CD4-positive, CD25-positive, alpha-beta regulatory T cell (primary cell): ENCODE results near the gene ERC1. TPM values are rescaled to one million over a fixed set of nuclear protein-coding genes. Genes with fewer than 3 reads are reported as not detected.
"Not testable (repeated sequence)": the region's sequence is repeated elsewhere in the genome, so short reads cannot be mapped to it uniquely, and the experiment has no call there.

Source experiments
- ATAC-seq, 2 donors: fragments of 150-1000 bp; cut with Tn5 transposase; one replicate each; pipeline ENCODE4 v1.10.0; 2021; ENCODE audit warnings: low read depth in 2 of 2, moderate number of reproducible peaks in 2 of 2, moderate library complexity in 1 of 2
- DNase-seq, 3 donors: peaks; one replicate each; pipeline versions ENCODE4 v3.0.0 to v3.0.0-alpha.2; 2012 to 2022; ENCODE audit warnings: mixed read lengths in 1 of 3
- H3K27ac ChIP-seq: one replicate; pipeline ENCODE4 v1.7.0; 2013; ENCODE audit warnings: mild to moderate bottlenecking, low read length; ENCODE audit not compliant: insufficient read depth, poor library complexity, severe bottlenecking
- H3K27me3 ChIP-seq: one replicate; pipeline ENCODE4 v1.7.0; 2013; ENCODE audit warnings: low read length; ENCODE audit not compliant: control insufficient read depth, insufficient read depth
- H3K36me3 ChIP-seq: one replicate; pipeline ENCODE4 v1.7.0; 2013; ENCODE audit warnings: mild to moderate bottlenecking, low read length, moderate library complexity; ENCODE audit not compliant: control insufficient read depth, insufficient read depth
- H3K4me1 ChIP-seq: 2 replicates; pipeline ENCODE4 v1.7.0; 2013; ENCODE audit warnings: mild to moderate bottlenecking, low read length; ENCODE audit not compliant: insufficient read depth, control insufficient read depth, poor library complexity, severe bottlenecking
- H3K4me3 ChIP-seq: one replicate; pipeline ENCODE4 v1.7.0; 2013; ENCODE audit warnings: low read depth, mild to moderate bottlenecking, low read length, moderate library complexity
- H3K9me3 ChIP-seq, 2 experiments: 1 replicate in 1 of 2; 2 replicates in 1 of 2; pipeline ENCODE4 v1.7.0; 2013; ENCODE audit warnings: low read length in 2 of 2, mild to moderate bottlenecking in 1 of 2, moderate library complexity in 1 of 2; ENCODE audit not compliant: control insufficient read depth in 2 of 2
- H3K27ac Mint-ChIP-seq, 3 donors: one replicate each; pipeline ENCODE4 v1.8.0; 2020 to 2022; ENCODE audit warnings: mild to moderate bottlenecking in 3 of 3, mixed read lengths in 3 of 3, moderate library complexity in 2 of 3
- H3K27me3 Mint-ChIP-seq: one replicate; pipeline ENCODE4 v1.8.0; 2022; ENCODE audit warnings: mild to moderate bottlenecking, mixed read lengths
- H3K36me3 Mint-ChIP-seq: one replicate; pipeline ENCODE4 v1.8.0; 2020; ENCODE audit warnings: mixed read lengths
- H3K4me1 Mint-ChIP-seq, 4 donors: one replicate each; pipeline ENCODE4 v1.8.0; 2020 to 2022; ENCODE audit warnings: mixed read lengths in 4 of 4, mild to moderate bottlenecking in 1 of 4
- H3K4me3 Mint-ChIP-seq, 4 donors: one replicate each; pipeline ENCODE4 v1.8.0; 2020 to 2022; ENCODE audit warnings: mild to moderate bottlenecking in 4 of 4, mixed read lengths in 4 of 4, moderate library complexity in 3 of 4
- H3K9me3 Mint-ChIP-seq, 7 donors: one replicate each; pipeline ENCODE4 v1.8.0; 2020 to 2022; ENCODE audit warnings: mixed read lengths in 7 of 7, mild to moderate bottlenecking in 3 of 7, moderate library complexity in 2 of 7
- polyA plus RNA-seq, 4 donors: library from polyadenylated mRNA; unstranded; fragments of 300-500 nt; fragmentation: Illumina TruSeq; gene quantifications; one replicate each; pipeline ENCODE4 v1.2.3, GENCODE V29; 2021
- total RNA-seq: library from RNA; stranded (reverse); gene quantifications from one replicate; pipeline ENCODE4 v1.2.3, GENCODE V29; 2022

The ERC1 gene
- total and polyA plus RNA-seq, 5 donors from 2014 or later = 5.7 to 46.5 (median 7.6) TPM

GRCh38 chr12:1206118-1206734, 215.2 kb downstream of the ERC1 start:
- Mint-ChIP-seq H3K9me3 (no peaks in the 10 kb centered on the region), H3K4me3 (peak overlapping the region in 3 of 4 donors; percentile 3 to 78 (median 51)), H3K27me3 (no peaks in the 10 kb centered on the region), H3K4me1 (peaks cover 11 to 33% (median 18%) of the 10 kb centered on the region in 4 donors), H3K36me3 (peaks cover 20% of the 10 kb centered on the region), H3K27ac (peak overlapping the region in 2 of 3 donors; percentile 2 to 68)
- Histone ChIP-seq H3K9me3 (no peaks in the 10 kb centered on the region), H3K4me3 (peak overlapping the region; percentile 98), H3K36me3 (no peaks in the 10 kb centered on the region), H3K4me1 (peaks cover 24% of the 10 kb centered on the region), H3K27me3 (no peaks in the 10 kb centered on the region), H3K27ac (no peak overlapping the region)
- ATAC-seq (no peak), DNase-seq (no peak)

DNA sequence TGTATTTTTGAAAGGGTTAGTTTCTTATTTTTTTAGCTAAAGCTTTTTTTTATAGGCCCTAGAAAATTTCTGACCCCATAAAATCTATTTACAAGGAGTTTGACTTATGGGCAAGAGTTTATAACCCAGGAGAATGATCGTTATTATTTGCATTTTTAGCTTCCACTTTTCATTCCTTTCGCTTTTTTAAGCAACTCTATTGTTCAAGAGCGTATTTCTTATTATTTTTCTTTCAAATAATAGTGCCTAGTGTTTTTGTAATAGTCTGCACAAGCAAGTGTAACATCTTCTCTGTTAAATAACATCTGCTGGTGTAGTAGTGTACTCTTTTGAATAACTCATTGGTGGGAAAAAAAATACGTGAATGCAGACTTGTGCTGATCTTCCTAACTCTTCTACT, 216.3 kb downstream of the ERC1 start:
- Mint-ChIP-seq H3K27me3 (no peaks in the 10 kb centered on the region), H3K4me3 (no peak overlapping the region), H3K4me1 (peaks cover 5 to 25% (median 13%) of the 10 kb centered on the region in 4 donors), H3K27ac (peak overlapping the region in 2 of 3 donors; percentile 54 to 72), H3K9me3 (no peaks in the 10 kb centered on the region), H3K36me3 (peaks cover 24% of the 10 kb centered on the region)
- Histone ChIP-seq H3K4me3 (no peak overlapping the region), H3K27me3 (no peaks in the 10 kb centered on the region), H3K36me3 (no peaks in the 10 kb centered on the region), H3K9me3 (no peaks in the 10 kb centered on the region), H3K4me1 (peaks cover 22% of the 10 kb centered on the region), H3K27ac (no peak overlapping the region)
- no peak for ATAC-seq
- DNase-seq = no peak

DNA sequence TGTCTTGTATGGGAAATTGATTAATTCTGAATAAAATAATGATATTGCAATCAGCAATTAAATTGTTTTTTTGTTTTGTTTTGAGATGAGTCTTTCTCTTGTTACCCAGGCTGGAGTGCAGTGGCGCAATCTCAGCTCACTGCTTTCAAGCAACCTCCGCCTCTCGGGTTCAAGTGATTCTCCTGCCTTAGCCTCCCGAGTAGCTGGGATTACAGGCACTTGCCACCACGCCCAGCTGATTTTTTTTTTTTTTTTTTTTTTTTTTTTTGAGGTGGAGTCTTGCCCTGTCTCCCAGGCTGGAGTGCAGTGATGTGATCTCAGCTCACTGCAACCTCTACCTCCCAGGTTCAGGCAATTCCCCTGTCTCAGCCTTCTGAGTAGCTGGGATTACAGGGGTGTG, 217.7 kb downstream of the ERC1 start:
- not testable (repeated sequence) for H3K27me3 Mint-ChIP-seq, H3K36me3 ChIP-seq, H3K27me3 ChIP-seq, DNase-seq, H3K9me3 ChIP-seq, H3K27ac Mint-ChIP-seq, ATAC-seq, H3K27ac ChIP-seq, H3K4me3 ChIP-seq, H3K9me3 Mint-ChIP-seq
- peaks cover 29% of the 10 kb centered on the region for H3K36me3 Mint-ChIP-seq
- H3K4me1 ChIP-seq = peaks cover 21% of the 10 kb centered on the region
- peak overlapping the region in 1 of 4 donors; percentile 19 for H3K4me3 Mint-ChIP-seq
- H3K4me1 Mint-ChIP-seq = peaks cover 5 to 28% (median 13%) of the 10 kb centered on the region in 4 donors

GRCh38 chr12:1212526-1212925, 221.5 kb downstream of the ERC1 start:
- Histone ChIP-seq H3K27ac (no peak overlapping the region), H3K4me1 (peaks cover 3% of the 10 kb centered on the region), H3K4me3 (no peak overlapping the region), H3K27me3 (no peaks in the 10 kb centered on the region), H3K9me3 (no peaks in the 10 kb centered on the region), H3K36me3 (no peaks in the 10 kb centered on the region)
- no peak for ATAC-seq
- no peaks in the 10 kb centered on the region for H3K9me3 Mint-ChIP-seq
- no peak overlapping the region for H3K4me3 Mint-ChIP-seq
- H3K4me1 Mint-ChIP-seq = peaks cover 5 to 16% (median 7%) of the 10 kb centered on the region in 4 donors
- peak overlapping the region in 1 of 3 donors; percentile 68 for H3K27ac Mint-ChIP-seq
- H3K27me3 Mint-ChIP-seq = no peaks in the 10 kb centered on the region
- DNase-seq = no peak
- peaks cover 29% of the 10 kb centered on the region for H3K36me3 Mint-ChIP-seq

- H3K27ac ChIP-seq = no peak overlapping the region
- H3K27me3 Mint-ChIP-seq = no peaks in the 10 kb centered on the region
- ATAC-seq (no peak), DNase-seq (no peak)
- no peaks in the 10 kb centered on the region for H3K27me3 ChIP-seq
- H3K9me3 ChIP-seq = no peaks in the 10 kb centered on the region
- peaks cover 25% of the 10 kb centered on the region for H3K36me3 Mint-ChIP-seq
- H3K4me1 Mint-ChIP-seq = peaks cover 2 to 10% (median 6%) of the 10 kb centered on the region in 4 donors
- H3K4me3 Mint-ChIP-seq = no peak overlapping the region
- no peak overlapping the region for H3K4me3 ChIP-seq
- no peaks in the 10 kb centered on the region for H3K36me3 ChIP-seq
- no peaks in the 10 kb centered on the region for H3K9me3 Mint-ChIP-seq
- peak overlapping the region in 1 of 3 donors; percentile 18 for H3K27ac Mint-ChIP-seq
- peaks cover 3% of the 10 kb centered on the region for H3K4me1 ChIP-seq
Observed at GRCh38 chr12:1213205-1213604, 222.2 kb downstream of the ERC1 start.

DNA sequence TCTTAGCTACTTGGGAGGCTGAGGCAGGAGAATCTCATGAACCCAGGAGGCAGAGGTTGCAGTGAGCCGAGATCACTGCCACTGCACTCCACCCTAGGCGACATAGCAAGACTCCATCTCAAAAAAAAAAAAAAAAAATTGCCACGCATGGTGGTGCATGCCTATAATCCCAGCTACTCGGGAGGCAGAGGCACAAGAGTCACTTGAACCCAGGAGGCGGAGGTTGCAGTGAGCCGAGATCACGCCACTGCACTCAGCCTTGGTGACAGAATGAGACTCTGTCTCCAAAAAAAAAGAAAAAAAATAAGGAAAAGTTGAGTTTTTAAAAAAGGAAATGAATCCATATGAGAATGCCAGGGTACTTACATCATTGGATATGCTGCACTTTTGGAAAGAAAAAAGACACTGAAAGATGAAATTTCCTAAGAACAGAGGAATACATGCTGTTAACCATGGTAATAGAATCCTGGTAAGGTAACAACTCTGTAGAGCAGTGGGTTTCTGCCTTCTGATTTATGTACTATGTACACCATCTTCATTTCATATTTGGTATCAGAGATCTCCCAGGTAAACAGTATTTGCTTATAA, 222.7 kb downstream of the ERC1 start:
- H3K4me1 Mint-ChIP-seq = peaks cover 0 to 6% (median 5%) of the 10 kb centered on the region in 4 donors
- H3K9me3 ChIP-seq = no peaks in the 10 kb centered on the region
- no peaks in the 10 kb centered on the region for H3K9me3 Mint-ChIP-seq
- no peak overlapping the region for H3K27ac ChIP-seq
- ATAC-seq (no peak), DNase-seq (no peak)
- no peaks in the 10 kb centered on the region for H3K27me3 ChIP-seq
- peaks cover 3% of the 10 kb centered on the region for H3K4me1 ChIP-seq
- H3K4me3 ChIP-seq = no peak overlapping the region
- peak overlapping the region in 1 of 3 donors; percentile 18 for H3K27ac Mint-ChIP-seq
- H3K36me3 ChIP-seq = no peaks in the 10 kb centered on the region
- H3K4me3 Mint-ChIP-seq = no peak overlapping the region
- peaks cover 22% of the 10 kb centered on the region for H3K36me3 Mint-ChIP-seq
- no peaks in the 10 kb centered on the region for H3K27me3 Mint-ChIP-seq

DNA sequence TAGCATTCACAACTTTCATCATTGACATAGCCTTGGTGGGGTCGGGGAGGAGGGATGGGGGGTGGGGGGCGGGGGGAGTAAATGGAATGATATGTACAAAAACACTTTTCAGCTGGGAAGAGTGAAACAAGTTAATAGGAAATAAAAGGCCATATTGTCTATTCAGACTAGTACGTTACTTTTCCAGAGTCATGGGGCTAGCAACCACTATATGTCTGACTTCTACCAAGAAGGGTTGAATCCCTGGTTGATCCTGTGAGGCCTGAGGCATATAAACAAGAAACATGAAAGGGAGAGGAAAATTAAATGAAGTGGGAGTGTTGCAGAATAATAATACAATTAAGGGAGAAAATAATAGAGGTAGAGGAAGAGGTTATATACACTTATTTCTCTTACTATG, 225.5 kb downstream of the ERC1 start:
- H3K36me3 Mint-ChIP-seq = peaks cover 10% of the 10 kb centered on the region
- H3K27me3 Mint-ChIP-seq = no peaks in the 10 kb centered on the region
- H3K9me3 Mint-ChIP-seq = no peaks in the 10 kb centered on the region
- ATAC-seq (no peak), DNase-seq (no peak)
- H3K27ac Mint-ChIP-seq = no peak overlapping the region
- H3K9me3 ChIP-seq = no peaks in the 10 kb centered on the region
- H3K36me3 ChIP-seq = no peaks in the 10 kb centered on the region
- H3K4me1 Mint-ChIP-seq = peaks cover 0 to 6% (median 4%) of the 10 kb centered on the region in 4 donors
- peaks cover 3% of the 10 kb centered on the region for H3K4me1 ChIP-seq
- no peaks in the 10 kb centered on the region for H3K27me3 ChIP-seq
- H3K27ac ChIP-seq = no peak overlapping the region
- H3K4me3 ChIP-seq = no peak overlapping the region
- no peak overlapping the region for H3K4me3 Mint-ChIP-seq
